HFFc6 (cell line): ENCODE measurements around the gene ZNF853. TPM values are rescaled to one million over a fixed set of nuclear protein-coding genes. Genes with fewer than 3 reads are reported as not detected.

ENCODE experiments used
- DNase-seq: peaks from one replicate; pipeline ENCODE4 v3.0.0-alpha.2; 2018
- H3K27ac Mint-ChIP-seq: 2 replicates; pipeline ENCODE4 v1.8.0; 2020; ENCODE audit warnings: mild to moderate bottlenecking, mixed read lengths
- H3K27me3 Mint-ChIP-seq: 2 replicates; pipeline ENCODE4 v1.8.0; 2021; ENCODE audit warnings: mild to moderate bottlenecking, moderate library complexity, mixed read lengths; ENCODE audit not compliant: insufficient read depth
- H3K36me3 Mint-ChIP-seq: 2 replicates; pipeline ENCODE4 v1.8.0; 2021; ENCODE audit warnings: low read depth, mixed read lengths
- H3K4me1 Mint-ChIP-seq: 2 replicates; pipeline ENCODE4 v1.8.0; 2020; ENCODE audit warnings: low read depth, mixed read lengths
- H3K4me3 Mint-ChIP-seq: 2 replicates; pipeline ENCODE4 v1.8.0; 2020; ENCODE audit warnings: mild to moderate bottlenecking, moderate library complexity, mixed read lengths
- H3K9me3 Mint-ChIP-seq: 2 replicates; pipeline ENCODE4 v1.8.0; 2020; ENCODE audit warnings: mild to moderate bottlenecking, mixed read lengths
- total RNA-seq, 6 experiments: library from RNA; stranded (reverse); fragmentation: NEBNext Ultra II Directional; extraction: Animal tissue kit (Norgen Biotek cat#: 25700); gene quantifications; 2 replicates in 1 of 6; 3 replicates in 5 of 6; pipeline ENCODE4 v1.2.3, GENCODE V29; 2021
- TF ChIP-seq, protein P1 (sequence below): fragments of 200-600 bp; sonication (generic); IDR thresholded peaks from 2 replicates; pipeline ENCODE4 v1.5.0; 2021; ENCODE audit warnings: antibody characterized with exemption, mild to moderate bottlenecking

ZNF853 gene
- total RNA-seq, 6 experiments from 2014 or later: 0.05 to 0.07 (median 0.06) TPM; not detected in 3

DNA sequence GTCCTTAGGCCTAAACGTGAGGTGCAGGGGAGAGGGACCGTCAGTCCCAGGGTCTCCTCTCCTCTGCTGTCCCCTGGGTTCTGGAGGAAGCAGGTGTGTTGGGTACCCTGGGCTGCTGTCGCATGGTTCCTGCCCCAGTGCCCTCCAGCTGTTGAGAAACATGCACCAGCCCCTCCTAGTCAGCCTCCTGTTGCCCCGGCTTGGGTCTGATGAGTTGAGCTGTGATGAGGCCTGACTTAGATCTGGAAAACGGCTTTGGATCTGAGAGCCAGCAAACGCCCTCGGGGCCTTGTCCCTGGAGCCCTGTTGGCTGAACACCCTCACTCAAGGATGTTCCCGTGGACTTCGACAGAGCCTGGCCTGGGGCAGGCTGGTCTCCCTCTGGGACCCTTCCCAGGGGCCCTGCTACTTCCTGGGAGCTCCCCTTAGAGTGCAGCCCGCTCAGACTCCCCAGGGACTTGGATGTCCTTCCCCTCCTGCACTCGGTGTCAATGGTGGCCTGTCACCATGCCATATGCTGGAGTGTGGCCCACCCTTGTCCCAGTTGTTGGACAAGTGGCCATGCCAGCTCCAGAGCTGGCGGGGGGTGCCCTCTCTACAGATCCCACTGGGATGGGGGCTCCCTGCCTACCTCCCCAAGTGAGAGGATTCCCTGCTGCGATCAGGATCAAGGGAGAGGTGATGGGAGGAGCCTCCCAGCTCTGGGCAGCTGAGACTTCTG is 34.0 kb downstream of the ZNF853 start:
- peaks cover 31% of the 10 kb centered on the region for H3K36me3 Mint-ChIP-seq
- no peak overlapping the region for H3K27ac Mint-ChIP-seq
- no peaks in the 10 kb centered on the region for H3K4me1 Mint-ChIP-seq
- no peaks in the 10 kb centered on the region for H3K27me3 Mint-ChIP-seq
- H3K4me3 Mint-ChIP-seq: no peak overlapping the region
- peaks cover 24% of the 10 kb centered on the region for H3K9me3 Mint-ChIP-seq
- TF ChIP-seq, protein P1, sequence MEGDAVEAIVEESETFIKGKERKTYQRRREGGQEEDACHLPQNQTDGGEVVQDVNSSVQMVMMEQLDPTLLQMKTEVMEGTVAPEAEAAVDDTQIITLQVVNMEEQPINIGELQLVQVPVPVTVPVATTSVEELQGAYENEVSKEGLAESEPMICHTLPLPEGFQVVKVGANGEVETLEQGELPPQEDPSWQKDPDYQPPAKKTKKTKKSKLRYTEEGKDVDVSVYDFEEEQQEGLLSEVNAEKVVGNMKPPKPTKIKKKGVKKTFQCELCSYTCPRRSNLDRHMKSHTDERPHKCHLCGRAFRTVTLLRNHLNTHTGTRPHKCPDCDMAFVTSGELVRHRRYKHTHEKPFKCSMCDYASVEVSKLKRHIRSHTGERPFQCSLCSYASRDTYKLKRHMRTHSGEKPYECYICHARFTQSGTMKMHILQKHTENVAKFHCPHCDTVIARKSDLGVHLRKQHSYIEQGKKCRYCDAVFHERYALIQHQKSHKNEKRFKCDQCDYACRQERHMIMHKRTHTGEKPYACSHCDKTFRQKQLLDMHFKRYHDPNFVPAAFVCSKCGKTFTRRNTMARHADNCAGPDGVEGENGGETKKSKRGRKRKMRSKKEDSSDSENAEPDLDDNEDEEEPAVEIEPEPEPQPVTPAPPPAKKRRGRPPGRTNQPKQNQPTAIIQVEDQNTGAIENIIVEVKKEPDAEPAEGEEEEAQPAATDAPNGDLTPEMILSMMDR: no peak
- no peak for DNase-seq

DNA sequence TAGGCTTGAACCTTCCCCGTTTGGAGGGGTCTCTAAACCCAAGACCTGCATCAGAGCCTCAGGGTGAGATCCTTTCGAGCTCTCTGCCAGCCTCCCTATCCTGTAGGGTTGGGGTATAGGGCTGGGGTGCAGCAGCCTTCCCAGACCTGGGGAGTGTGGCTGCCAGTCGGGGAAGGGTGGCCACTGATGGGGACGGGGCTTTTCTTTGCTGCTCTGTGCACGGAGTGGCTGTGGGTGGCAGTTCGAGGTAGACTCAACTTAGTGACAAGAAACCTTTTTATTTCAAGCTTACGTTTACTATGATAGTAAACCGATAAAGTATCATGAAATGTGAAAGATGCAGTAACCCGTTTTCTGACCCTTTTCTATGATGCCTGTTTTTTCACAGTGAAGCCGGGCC is 34.7 kb downstream of the ZNF853 start:
- no peak for DNase-seq
- TF ChIP-seq, protein P1: no peak
- Mint-ChIP-seq H3K27me3 (no peaks in the 10 kb centered on the region; the same call in 1 of the 2 replicates), H3K4me3 (no peak overlapping the region), H3K36me3 (peaks cover 35% of the 10 kb centered on the region), H3K9me3 (peaks cover 27% of the 10 kb centered on the region), H3K4me1 (no peaks in the 10 kb centered on the region), H3K27ac (no peak overlapping the region)

DNA sequence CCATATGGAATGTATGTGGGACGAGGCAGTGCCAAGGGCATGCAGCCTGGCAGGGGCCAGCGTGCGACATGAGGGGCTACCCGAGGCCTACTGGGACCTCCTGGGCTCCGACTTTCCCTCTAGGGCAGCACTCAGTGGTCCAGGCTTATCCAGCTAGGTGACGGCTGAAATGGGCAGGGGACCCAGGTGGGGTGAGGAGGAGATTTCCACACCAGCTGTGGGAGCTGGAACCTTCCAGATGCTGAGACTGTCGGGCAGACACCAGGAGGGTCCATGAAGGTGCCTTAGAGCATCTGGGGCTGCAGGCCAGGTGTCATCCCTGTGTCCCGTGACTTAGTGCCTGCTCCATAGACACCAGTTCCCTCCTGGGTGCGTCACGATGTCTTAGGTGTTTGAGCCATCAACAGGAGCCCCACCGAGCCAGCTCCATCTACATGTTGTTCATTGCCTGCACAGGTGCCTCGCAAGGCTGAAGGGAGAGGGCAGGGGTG is 35.2 kb downstream of the ZNF853 start:
- DNase-seq: no peak
- no peak overlapping the region for H3K4me3 Mint-ChIP-seq
- no peak overlapping the region for H3K27ac Mint-ChIP-seq
- TF ChIP-seq, protein P1: no peak
- H3K9me3 Mint-ChIP-seq: peaks cover 32% of the 10 kb centered on the region
- H3K36me3 Mint-ChIP-seq: peaks cover 39% of the 10 kb centered on the region
- no peaks in the 10 kb centered on the region for H3K4me1 Mint-ChIP-seq
- H3K27me3 Mint-ChIP-seq: no peaks in the 10 kb centered on the region; the same call in 1 of the 2 replicates

DNA sequence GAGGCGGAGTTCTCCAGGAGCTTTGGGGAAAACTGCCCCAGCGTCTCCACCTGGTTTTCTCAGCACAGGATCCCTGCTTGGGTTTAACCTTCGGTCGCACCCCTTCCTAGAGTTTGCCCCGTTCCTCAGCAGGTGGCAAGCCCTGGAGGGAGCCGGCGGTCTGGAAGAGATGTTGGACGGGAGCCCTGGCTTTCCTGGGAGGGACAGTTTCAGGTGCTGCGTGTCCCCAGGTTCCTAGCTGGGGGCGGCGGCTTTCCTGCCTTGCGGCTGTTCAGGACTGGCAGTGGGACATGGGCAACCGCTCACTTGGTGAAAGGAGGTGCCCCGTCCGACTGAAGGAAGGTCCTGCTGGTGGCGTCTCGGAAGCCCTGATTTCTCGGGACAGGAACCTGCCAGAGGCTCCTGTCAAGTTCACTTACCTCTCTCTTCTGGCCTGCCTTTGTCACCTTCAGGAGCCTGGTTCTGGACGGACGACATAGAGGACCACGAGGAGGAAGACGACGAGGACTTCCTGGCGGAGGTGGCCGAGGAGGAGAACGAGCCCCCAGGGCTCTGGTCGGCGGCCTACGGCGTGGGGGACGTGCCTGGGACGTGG is 36.5 kb downstream of the ZNF853 start:
- H3K9me3 Mint-ChIP-seq: peaks cover 32% of the 10 kb centered on the region
- peaks cover 41% of the 10 kb centered on the region for H3K36me3 Mint-ChIP-seq
- H3K27me3 Mint-ChIP-seq: no peaks in the 10 kb centered on the region; the same call in 1 of the 2 replicates
- TF ChIP-seq, protein P1: no peak
- H3K4me3 Mint-ChIP-seq: no peak overlapping the region
- no peak for DNase-seq
- no peak overlapping the region for H3K27ac Mint-ChIP-seq
- H3K4me1 Mint-ChIP-seq: no peaks in the 10 kb centered on the region

DNA sequence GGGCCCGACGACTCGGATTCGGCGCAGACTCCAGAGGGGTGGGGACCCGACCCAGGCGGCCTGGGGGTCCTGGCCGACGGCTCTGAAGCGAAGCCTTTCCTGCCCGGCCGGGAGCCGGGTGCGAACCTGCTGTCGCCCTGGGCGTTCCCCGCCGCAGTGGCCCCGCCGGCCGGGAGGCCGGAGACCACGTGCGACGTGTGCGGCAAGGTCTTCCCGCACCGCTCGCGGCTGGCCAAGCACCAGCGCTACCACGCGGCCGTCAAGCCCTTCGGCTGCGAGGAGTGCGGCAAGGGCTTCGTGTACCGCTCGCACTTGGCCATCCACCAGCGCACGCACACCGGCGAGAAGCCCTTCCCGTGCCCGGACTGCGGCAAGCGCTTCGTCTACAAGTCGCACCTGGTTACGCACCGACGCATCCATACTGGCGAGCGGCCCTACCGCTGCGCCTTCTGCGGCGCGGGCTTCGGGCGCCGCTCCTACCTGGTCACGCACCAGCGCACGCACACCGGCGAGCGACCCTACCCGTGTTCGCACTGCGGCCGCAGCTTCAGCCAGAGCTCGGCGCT is 37.1 kb downstream of the ZNF853 start:
- no peaks in the 10 kb centered on the region; the same call in 1 of the 2 replicates for H3K27me3 Mint-ChIP-seq
- H3K4me3 Mint-ChIP-seq: no peak overlapping the region
- TF ChIP-seq, protein P1: no peak
- peaks cover 32% of the 10 kb centered on the region for H3K9me3 Mint-ChIP-seq
- peaks cover 41% of the 10 kb centered on the region for H3K36me3 Mint-ChIP-seq
- no peak for DNase-seq
- no peak overlapping the region for H3K27ac Mint-ChIP-seq
- H3K4me1 Mint-ChIP-seq: no peaks in the 10 kb centered on the region
